ENCODE data around the gene RADIL.

DNA sequence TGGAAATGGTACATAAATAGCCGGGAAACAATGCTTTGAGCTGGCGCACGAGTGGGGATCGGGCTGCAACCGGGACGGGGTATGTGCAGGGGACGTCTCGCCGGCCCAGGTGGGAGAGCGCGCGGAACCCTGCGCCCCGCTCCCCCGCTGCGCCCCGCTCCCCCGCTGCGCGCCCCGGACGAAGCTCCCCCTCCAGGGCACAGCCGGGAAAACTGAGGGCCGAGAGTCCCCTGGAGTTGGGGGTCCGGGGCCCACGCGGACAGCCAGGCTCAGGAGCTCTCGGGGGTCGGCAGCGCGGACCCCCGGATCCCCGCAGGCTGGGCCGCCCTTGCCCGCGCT lies 514 bp downstream of the RADIL start:
- TF ChIP-seq REST (IDR thresholded peaks at IDR 0.05; ENCODE audit: insufficient read depth in 1 of 2, low read depth in 2 of 2, low read length in 2 of 2) (no peak), POLR2AphosphoS5 (IDR thresholded peaks at IDR 0.05; ENCODE audit: low read depth, low read length) (no peak), FOXP2 (optimal IDR thresholded peaks at IDR 0.05; ENCODE audit: borderline replicate concordance, extremely low read depth, extremely low read length, insufficient read depth) (no peak), TAF1 (IDR thresholded peaks at IDR 0.05; ENCODE audit: borderline replicate concordance, insufficient read depth, low read length) (no peak)
